Uterus (tissue), 2 donors: ENCODE results near the gene ROCK2.

Experiments
- CTCF ChIP-seq, 4 experiments: fragments of 200-600 bp in 2 of 4; fragments of 450-650 bp in 2 of 4; sonication (generic) in 2 of 4; IDR thresholded peaks; one replicate each; pipeline ENCODE4 v1.5.1; 2016 to 2019; ENCODE audit warnings: antibody characterized with exemption in 4 of 4, mild to moderate bottlenecking in 2 of 4, moderate library complexity in 1 of 4
- POLR2A ChIP-seq, 2 donors: fragments of 450-650 bp; IDR thresholded peaks; one replicate each; pipeline ENCODE4 v1.6.1; 2016; ENCODE audit warnings: antibody characterized with exemption in 2 of 2, mild to moderate bottlenecking in 1 of 2, moderate library complexity in 1 of 2

DNA sequence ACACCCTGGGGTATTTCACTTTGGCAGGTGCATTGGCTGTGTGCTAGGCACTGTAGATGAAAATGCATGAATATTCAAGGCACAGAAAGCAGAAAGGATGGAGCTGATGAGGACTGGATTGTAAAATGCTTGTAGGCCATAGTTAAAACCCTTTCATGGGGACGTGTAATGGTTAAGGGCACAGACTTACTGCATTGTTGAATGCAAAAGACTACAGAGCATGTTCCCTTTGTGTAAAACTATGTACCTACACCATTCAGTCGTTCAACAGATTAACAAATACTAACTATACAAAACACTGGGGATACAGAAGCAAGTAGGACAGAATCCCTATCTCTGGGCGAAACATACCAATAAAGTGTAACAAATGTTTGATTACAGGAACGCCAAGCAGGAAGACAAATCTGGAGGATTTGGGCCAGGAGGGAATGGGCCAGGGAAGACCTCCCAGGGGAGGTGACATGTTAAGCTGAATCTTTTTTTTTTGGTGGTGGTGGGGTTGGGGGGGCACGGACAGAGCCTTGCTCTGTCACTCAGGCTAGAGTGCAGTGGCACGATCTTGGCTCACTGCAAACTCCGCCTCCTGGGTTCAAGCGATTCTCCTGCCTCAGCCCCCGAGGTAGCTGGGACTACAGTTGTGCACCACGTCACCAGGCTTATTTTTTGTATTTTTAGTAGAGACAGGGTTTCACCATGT, 19.6 kb upstream of the ROCK2 start:
- TF ChIP-seq POLR2A (IDR thresholded peaks at IDR 0.05) = no peak
- no peak for TF ChIP-seq CTCF (IDR thresholded peaks at IDR 0.05)
